HEK293 (cell line): ENCODE data around the gene TMEM200A.

Experiments
- CTCF ChIA-PET: fragments of 350-600 bp; formaldehyde crosslinking; extraction: SDS; loops from one replicate; lab custom pipeline; 2021; ENCODE audit warnings: antibody characterized with exemption; lab: Yijun Ruan, JAX
- POLR2A ChIA-PET: fragments of 300-600 bp; formaldehyde crosslinking; extraction: SDS; loops from one replicate; lab custom pipeline; 2020; ENCODE audit warnings: antibody characterized with exemption, inconsistent platforms; lab: Yijun Ruan, JAX
- H3K27ac ChIP-seq: fragments of 200-500 bp; sonication (Bioruptor generic); 2 replicates; pipeline ENCODE4 v1.5.1; 2014; ENCODE audit warnings: low read depth, low read length, control low read depth, inconsistent platforms; ENCODE audit errors: extremely low read depth
- H3K36me3 ChIP-seq, 2 experiments: fragments of 200-500 bp in 1 of 2; sonication (Bioruptor generic) in 1 of 2; 1 replicate in 1 of 2; 2 replicates in 1 of 2; pipeline ENCODE4 v1.5.1; 2014 to 2017; ENCODE audit warnings: inconsistent platforms in 2 of 2, low read length in 2 of 2; ENCODE audit not compliant: control insufficient read depth in 2 of 2, insufficient read depth in 1 of 2
- H3K4me1 ChIP-seq: fragments of 200-500 bp; sonication (Bioruptor generic); 2 replicates; pipeline ENCODE4 v1.5.1; 2014; ENCODE audit warnings: mild to moderate bottlenecking, low read length, inconsistent platforms; ENCODE audit not compliant: control insufficient read depth, insufficient read depth
- H3K4me3 ChIP-seq: 2 replicates; pipeline ENCODE4 v1.5.1; 2011; ENCODE audit warnings: low read depth, mild to moderate bottlenecking, control low read depth, low read length, moderate library complexity
- H3K9me3 ChIP-seq: fragments of 200-500 bp; sonication (Bioruptor generic); 2 replicates; pipeline ENCODE4 v1.5.1; 2014; ENCODE audit warnings: low read depth, low read length, inconsistent platforms; ENCODE audit not compliant: control insufficient read depth, insufficient read depth
- KLF9 ChIP-seq: fragments of 450-650 bp; formaldehyde crosslinking; IDR thresholded peaks from 2 replicates; pipeline ENCODE4 v1.5.1; 2016; ENCODE audit warnings: missing biosample characterization, missing genetic modification characterization, low read depth
- PBX3 ChIP-seq: sonication (generic); formaldehyde crosslinking; IDR thresholded peaks from 2 replicates; pipeline ENCODE4 v1.8.1; 2022; ENCODE audit warnings: mild to moderate bottlenecking, moderate library complexity, missing genetic modification reagents
- PRDM6 ChIP-seq: fragments of 450-650 bp; formaldehyde crosslinking; IDR thresholded peaks from 2 replicates; pipeline ENCODE4 v1.5.1; 2017; ENCODE audit warnings: missing biosample characterization, missing genetic modification characterization
- REPIN1 ChIP-seq: fragments of 450-650 bp; formaldehyde crosslinking; IDR thresholded peaks from 2 replicates; pipeline ENCODE4 v1.5.1; 2017; ENCODE audit warnings: missing biosample characterization, missing genetic modification characterization, low read depth
- SALL2 ChIP-seq: fragments of 450-650 bp; formaldehyde crosslinking; IDR thresholded peaks from 2 replicates; pipeline ENCODE4 v1.5.0; 2017; ENCODE audit warnings: missing biosample characterization, mild to moderate bottlenecking, missing genetic modification characterization, borderline replicate concordance
- SCRT2 ChIP-seq: fragments of 450-650 bp; formaldehyde crosslinking; IDR thresholded peaks from 2 replicates; pipeline ENCODE4 v1.5.1; 2016; ENCODE audit warnings: missing biosample characterization, missing genetic modification characterization
- TRIM28 ChIP-seq: IDR thresholded peaks from 2 replicates; pipeline ENCODE4 v1.6.1; 2011; ENCODE audit warnings: low read length, control low read depth, borderline replicate concordance
- ZBTB1 ChIP-seq: fragments of 450-650 bp; formaldehyde crosslinking; IDR thresholded peaks from 2 replicates; pipeline ENCODE4 v1.5.1; 2016; ENCODE audit warnings: missing biosample characterization, missing genetic modification characterization
- ZBTB17 ChIP-seq: fragments of 450-650 bp; formaldehyde crosslinking; IDR thresholded peaks from 2 replicates; pipeline ENCODE4 v1.5.1; 2016; ENCODE audit warnings: missing biosample characterization, missing genetic modification characterization
- ZFP37 ChIP-seq: fragments of 450-650 bp; formaldehyde crosslinking; IDR thresholded peaks from 2 replicates; pipeline ENCODE4 v1.5.1; 2016; ENCODE audit warnings: missing biosample characterization, missing genetic modification characterization
- ZNF112 ChIP-seq: fragments of 450-650 bp; formaldehyde crosslinking; IDR thresholded peaks from 2 replicates; pipeline ENCODE4 v1.5.0; 2017; ENCODE audit warnings: missing biosample characterization, missing genetic modification characterization
- ZNF23 ChIP-seq: fragments of 450-650 bp; formaldehyde crosslinking; IDR thresholded peaks from 2 replicates; pipeline ENCODE4 v1.5.1; 2016; ENCODE audit warnings: missing biosample characterization, missing genetic modification characterization, borderline replicate concordance
- ZNF24 ChIP-seq: fragments of 450-650 bp; formaldehyde crosslinking; IDR thresholded peaks from 2 replicates; pipeline ENCODE4 v1.5.1; 2016; ENCODE audit warnings: missing biosample characterization, missing genetic modification characterization
- ZNF266 ChIP-seq: fragments of 450-650 bp; formaldehyde crosslinking; IDR thresholded peaks from 2 replicates; pipeline ENCODE4 v1.5.1; 2016; ENCODE audit warnings: missing biosample characterization, missing genetic modification characterization, low read depth
- ZNF302 ChIP-seq: fragments of 450-650 bp; formaldehyde crosslinking; IDR thresholded peaks from 2 replicates; pipeline ENCODE4 v1.5.1; 2016; ENCODE audit warnings: missing biosample characterization, missing genetic modification characterization, low read depth
- ZNF324 ChIP-seq: fragments of 450-650 bp; formaldehyde crosslinking; IDR thresholded peaks from 2 replicates; pipeline ENCODE4 v1.5.1; 2016; ENCODE audit warnings: missing biosample characterization, missing genetic modification characterization
- ZNF341 ChIP-seq: fragments of 450-650 bp; formaldehyde crosslinking; IDR thresholded peaks from 2 replicates; pipeline ENCODE4; 2016; ENCODE audit warnings: low read depth, missing biosample characterization, missing genetic modification characterization
- ZNF501 ChIP-seq: fragments of 450-650 bp; formaldehyde crosslinking; IDR thresholded peaks from 2 replicates; pipeline ENCODE4 v1.5.1; 2016; ENCODE audit warnings: missing biosample characterization, missing genetic modification characterization
- ZNF510 ChIP-seq: fragments of 450-650 bp; formaldehyde crosslinking; IDR thresholded peaks from 2 replicates; pipeline ENCODE4 v1.5.1; 2018; ENCODE audit warnings: mild to moderate bottlenecking, missing genetic modification characterization, missing biosample characterization; ENCODE audit not compliant: insufficient replicate concordance
- ZNF580 ChIP-seq: fragments of 450-650 bp; formaldehyde crosslinking; IDR thresholded peaks from 2 replicates; pipeline ENCODE4 v1.5.1; 2016; ENCODE audit warnings: missing biosample characterization, missing genetic modification characterization
- ZNF621 ChIP-seq: fragments of 450-650 bp; formaldehyde crosslinking; IDR thresholded peaks from 2 replicates; pipeline ENCODE4 v1.5.1; 2017; ENCODE audit warnings: missing biosample characterization, missing genetic modification characterization
- ZNF623 ChIP-seq: fragments of 450-650 bp; formaldehyde crosslinking; IDR thresholded peaks from 2 replicates; pipeline ENCODE4 v1.5.1; 2016; ENCODE audit warnings: missing biosample characterization, missing genetic modification characterization
- ZNF626 ChIP-seq: fragments of 450-650 bp; sonication (Bioruptor Pico); formaldehyde crosslinking; IDR thresholded peaks from 2 replicates; pipeline ENCODE4 v1.5.1; 2018; ENCODE audit warnings: missing biosample characterization, missing genetic modification characterization, inconsistent platforms
- ZNF707 ChIP-seq: fragments of 450-650 bp; formaldehyde crosslinking; IDR thresholded peaks from 2 replicates; pipeline ENCODE4 v1.5.1; 2016; ENCODE audit warnings: missing biosample characterization, missing genetic modification characterization
- TF ChIP-seq, protein P1 (sequence below): fragments of 450-650 bp; formaldehyde crosslinking; IDR thresholded peaks from 2 replicates; pipeline ENCODE4; 2016; ENCODE audit warnings: missing biosample characterization, missing genetic modification characterization

The TMEM200A gene

DNA sequence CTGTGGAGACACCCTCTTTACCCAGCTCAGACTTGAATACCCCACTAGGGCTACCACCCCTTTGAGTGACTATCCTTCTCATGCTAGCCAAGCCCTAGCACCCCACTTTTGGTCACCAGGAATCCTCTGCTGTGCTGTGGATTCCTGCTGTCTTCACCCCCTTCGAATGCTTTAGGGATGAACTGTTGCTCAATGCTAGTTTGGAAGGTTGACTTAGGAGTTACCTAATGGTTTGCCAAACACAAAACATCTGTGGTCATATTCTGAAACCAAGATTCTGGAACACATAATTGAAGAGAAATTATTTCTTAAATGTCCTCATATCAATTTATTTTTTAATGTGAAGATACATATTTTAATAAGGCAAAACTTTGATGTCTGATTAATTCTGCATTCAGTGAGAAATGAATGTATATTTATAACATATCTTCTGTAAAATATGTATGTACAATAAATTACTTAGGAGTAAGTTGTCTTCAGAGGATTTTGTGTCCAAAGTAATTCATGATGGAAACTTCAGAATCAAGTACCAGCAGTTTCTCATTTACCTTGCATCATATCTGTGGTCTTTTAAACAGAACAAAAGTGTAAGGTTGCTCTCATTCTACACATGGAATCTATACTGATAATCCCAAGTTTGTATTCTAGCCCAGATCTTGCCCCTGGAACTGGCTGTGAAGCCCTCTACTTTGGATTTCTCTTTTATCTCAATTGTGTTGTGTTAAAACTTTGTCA lies 46.9 kb downstream of the TMEM200A start:
- CTCF ChIA-PET, result no interaction called here
- TF ChIP-seq ZNF621, result no peak
- no peak for TF ChIP-seq PRDM6
- no peak for TF ChIP-seq ZNF501 (tag by site-specific recombination)
- TF ChIP-seq ZNF580, result no peak
- no peak for TF ChIP-seq ZNF266 (tag by site-specific recombination)
- no peak for TF ChIP-seq KLF9 (tag by site-specific recombination)
- no peak for TF ChIP-seq ZNF302
- no peak for TF ChIP-seq ZNF341 (tag by site-specific recombination)
- no peak for TF ChIP-seq SALL2 (tag by site-specific recombination)
- TF ChIP-seq TRIM28, result no peak
- no peak for TF ChIP-seq REPIN1 (tag by site-specific recombination)
- TF ChIP-seq ZNF324 (tag by site-specific recombination), result no peak
- TF ChIP-seq, all 188 proteins: peak for 0
- no peaks in the 10 kb centered on the region for H3K36me3 ChIP-seq
- no peaks in the 10 kb centered on the region for H3K4me1 ChIP-seq
- POLR2A ChIA-PET, result no interaction called here
- no peak overlapping the region for H3K27ac ChIP-seq
- H3K9me3 ChIP-seq, result no peaks in the 10 kb centered on the region
- H3K4me3 ChIP-seq, result no peak overlapping the region

GRCh38 chr6:130417951-130418350 lies 52.1 kb downstream of the TMEM200A start:
- ChIA-PET POLR2A (no interaction called here), CTCF (no interaction called here)
- no peak overlapping the region for H3K27ac ChIP-seq
- H3K4me3 ChIP-seq, result no peak overlapping the region
- no peaks in the 10 kb centered on the region for H3K4me1 ChIP-seq
- H3K36me3 ChIP-seq, result no peaks in the 10 kb centered on the region
- TF ChIP-seq PBX3, result no peak
- no peaks in the 10 kb centered on the region for H3K9me3 ChIP-seq

- CTCF ChIA-PET, result no interaction called here
- Histone ChIP-seq H3K27ac (no peak overlapping the region), H3K4me1 (no peaks in the 10 kb centered on the region), H3K36me3 (no peaks in the 10 kb centered on the region), H3K4me3 (no peak overlapping the region), H3K9me3 (no peaks in the 10 kb centered on the region)
- no peak for TF ChIP-seq ZBTB17 (tag by site-specific recombination)
- TF ChIP-seq ZBTB1 (tag by site-specific recombination), result no peak
- no peak for TF ChIP-seq ZNF24 (tag by site-specific recombination)
- TF ChIP-seq ZNF707 (tag by site-specific recombination), result no peak
- TF ChIP-seq ZFP37 (tag by site-specific recombination), result no peak
- no peak for TF ChIP-seq ZNF510 (tag by site-specific recombination)
- TF ChIP-seq ZNF23 (tag by site-specific recombination), result no peak
- no peak for TF ChIP-seq ZNF112 (tag by site-specific recombination)
- TF ChIP-seq ZNF580, result no peak
- TF ChIP-seq ZNF626 (tag by site-specific recombination), result no peak
- no peak for TF ChIP-seq SCRT2 (tag by site-specific recombination)
- no peak for TF ChIP-seq ZNF501 (tag by site-specific recombination)
- TF ChIP-seq, protein P1, sequence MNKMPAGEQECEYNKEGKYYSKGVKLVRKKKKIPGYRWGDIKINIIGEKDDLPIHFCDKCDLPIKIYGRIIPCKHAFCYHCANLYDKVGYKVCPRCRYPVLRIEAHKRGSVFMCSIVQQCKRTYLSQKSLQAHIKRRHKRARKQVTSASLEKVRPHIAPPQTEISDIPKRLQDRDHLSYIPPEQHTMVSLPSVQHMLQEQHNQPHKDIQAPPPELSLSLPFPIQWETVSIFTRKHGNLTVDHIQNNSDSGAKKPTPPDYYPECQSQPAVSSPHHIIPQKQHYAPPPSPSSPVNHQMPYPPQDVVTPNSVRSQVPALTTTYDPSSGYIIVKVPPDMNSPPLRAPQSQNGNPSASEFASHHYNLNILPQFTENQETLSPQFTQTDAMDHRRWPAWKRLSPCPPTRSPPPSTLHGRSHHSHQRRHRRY (tag by site-specific recombination), result no peak
- no peak for TF ChIP-seq ZNF623
- POLR2A ChIA-PET, result no interaction called here
These were observed 55.1 kb downstream of the TMEM200A start for GRCh38 chr6:130420911-130421310.
